HepG2 (cell line): ENCODE data around the gene CACNA2D1.

Experiments
- FOSL1 ChIP-seq: sonication (generic); formaldehyde crosslinking; IDR thresholded peaks from 2 replicates; pipeline ENCODE4 v1.9.0; 2021; ENCODE audit warnings: missing genetic modification reagents, borderline replicate concordance
- IKZF1 ChIP-seq: fragments of 450-650 bp; IDR thresholded peaks from 2 replicates; pipeline ENCODE4 v1.7.1; 2016
- POLR2A ChIP-seq, 2 experiments: IDR thresholded peaks; 2 replicates each; pipeline ENCODE4 v1.6.1; 2011; ENCODE audit warnings: low read depth in 2 of 2, low read length in 2 of 2, mild to moderate bottlenecking in 1 of 2, moderate library complexity in 1 of 2; ENCODE audit not compliant: insufficient read depth in 1 of 2
- ZNF274 ChIP-seq: sonication (generic); formaldehyde crosslinking; IDR thresholded peaks from 2 replicates; pipeline ENCODE4 v1.5.1; 2020; ENCODE audit warnings: mild to moderate bottlenecking, missing genetic modification reagents
- ZNF354B ChIP-seq: sonication (generic); formaldehyde crosslinking; IDR thresholded peaks from 2 replicates; pipeline ENCODE4 v1.8.0; 2022; ENCODE audit warnings: mild to moderate bottlenecking, missing genetic modification reagents
- ZSCAN29 ChIP-seq: sonication (generic); formaldehyde crosslinking; conservative IDR thresholded peaks from 2 replicates; pipeline ENCODE4 v1.4.0; 2020; ENCODE audit warnings: mild to moderate bottlenecking, missing genetic modification reagents
- TF ChIP-seq, protein P1 (sequence below): sonication (generic); formaldehyde crosslinking; IDR thresholded peaks from 2 replicates; pipeline ENCODE4 v1.5.0; 2020; ENCODE audit warnings: mild to moderate bottlenecking, missing genetic modification reagents, moderate library complexity
- TF ChIP-seq, protein P2 (sequence below): sonication (generic); formaldehyde crosslinking; IDR thresholded peaks from 2 replicates; pipeline ENCODE4 v1.4.0; 2020; ENCODE audit warnings: missing genetic modification reagents, borderline replicate concordance

DNA sequence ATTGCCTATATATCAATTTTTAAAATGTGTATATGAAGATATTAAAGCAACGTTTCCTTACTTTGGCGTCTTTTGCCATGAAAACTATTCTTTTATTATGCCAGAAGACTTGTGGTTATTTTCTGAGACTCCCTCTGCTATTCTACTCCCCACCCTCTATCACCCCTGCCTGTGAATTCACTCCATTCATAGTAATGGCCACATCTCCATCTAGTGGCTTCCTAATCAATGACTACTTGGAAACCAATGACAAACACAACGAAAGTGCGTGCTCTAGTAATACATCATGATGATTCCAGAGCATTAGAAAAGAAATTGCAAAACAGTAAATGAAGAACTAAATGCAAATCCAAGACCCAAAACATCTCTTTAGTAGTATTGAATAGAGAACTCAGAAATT, 487.1 kb downstream of the CACNA2D1 start:
- no peak for TF ChIP-seq ZNF274 (CRISPR knock-in tag)
- TF ChIP-seq POLR2A (IDR thresholded peaks at IDR 0.05; ENCODE audit: insufficient read depth in 1 of 2, low read depth in 2 of 2, low read length in 2 of 2): no peak
- TF ChIP-seq, protein P1, sequence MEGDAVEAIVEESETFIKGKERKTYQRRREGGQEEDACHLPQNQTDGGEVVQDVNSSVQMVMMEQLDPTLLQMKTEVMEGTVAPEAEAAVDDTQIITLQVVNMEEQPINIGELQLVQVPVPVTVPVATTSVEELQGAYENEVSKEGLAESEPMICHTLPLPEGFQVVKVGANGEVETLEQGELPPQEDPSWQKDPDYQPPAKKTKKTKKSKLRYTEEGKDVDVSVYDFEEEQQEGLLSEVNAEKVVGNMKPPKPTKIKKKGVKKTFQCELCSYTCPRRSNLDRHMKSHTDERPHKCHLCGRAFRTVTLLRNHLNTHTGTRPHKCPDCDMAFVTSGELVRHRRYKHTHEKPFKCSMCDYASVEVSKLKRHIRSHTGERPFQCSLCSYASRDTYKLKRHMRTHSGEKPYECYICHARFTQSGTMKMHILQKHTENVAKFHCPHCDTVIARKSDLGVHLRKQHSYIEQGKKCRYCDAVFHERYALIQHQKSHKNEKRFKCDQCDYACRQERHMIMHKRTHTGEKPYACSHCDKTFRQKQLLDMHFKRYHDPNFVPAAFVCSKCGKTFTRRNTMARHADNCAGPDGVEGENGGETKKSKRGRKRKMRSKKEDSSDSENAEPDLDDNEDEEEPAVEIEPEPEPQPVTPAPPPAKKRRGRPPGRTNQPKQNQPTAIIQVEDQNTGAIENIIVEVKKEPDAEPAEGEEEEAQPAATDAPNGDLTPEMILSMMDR (CRISPR knock-in tag): peak; percentile 74
- TF ChIP-seq ZNF354B (CRISPR knock-in tag): no peak
- no peak for TF ChIP-seq FOSL1
- no peak for TF ChIP-seq ZSCAN29 (CRISPR knock-in tag)
- TF ChIP-seq IKZF1: no peak
- TF ChIP-seq, protein P2, sequence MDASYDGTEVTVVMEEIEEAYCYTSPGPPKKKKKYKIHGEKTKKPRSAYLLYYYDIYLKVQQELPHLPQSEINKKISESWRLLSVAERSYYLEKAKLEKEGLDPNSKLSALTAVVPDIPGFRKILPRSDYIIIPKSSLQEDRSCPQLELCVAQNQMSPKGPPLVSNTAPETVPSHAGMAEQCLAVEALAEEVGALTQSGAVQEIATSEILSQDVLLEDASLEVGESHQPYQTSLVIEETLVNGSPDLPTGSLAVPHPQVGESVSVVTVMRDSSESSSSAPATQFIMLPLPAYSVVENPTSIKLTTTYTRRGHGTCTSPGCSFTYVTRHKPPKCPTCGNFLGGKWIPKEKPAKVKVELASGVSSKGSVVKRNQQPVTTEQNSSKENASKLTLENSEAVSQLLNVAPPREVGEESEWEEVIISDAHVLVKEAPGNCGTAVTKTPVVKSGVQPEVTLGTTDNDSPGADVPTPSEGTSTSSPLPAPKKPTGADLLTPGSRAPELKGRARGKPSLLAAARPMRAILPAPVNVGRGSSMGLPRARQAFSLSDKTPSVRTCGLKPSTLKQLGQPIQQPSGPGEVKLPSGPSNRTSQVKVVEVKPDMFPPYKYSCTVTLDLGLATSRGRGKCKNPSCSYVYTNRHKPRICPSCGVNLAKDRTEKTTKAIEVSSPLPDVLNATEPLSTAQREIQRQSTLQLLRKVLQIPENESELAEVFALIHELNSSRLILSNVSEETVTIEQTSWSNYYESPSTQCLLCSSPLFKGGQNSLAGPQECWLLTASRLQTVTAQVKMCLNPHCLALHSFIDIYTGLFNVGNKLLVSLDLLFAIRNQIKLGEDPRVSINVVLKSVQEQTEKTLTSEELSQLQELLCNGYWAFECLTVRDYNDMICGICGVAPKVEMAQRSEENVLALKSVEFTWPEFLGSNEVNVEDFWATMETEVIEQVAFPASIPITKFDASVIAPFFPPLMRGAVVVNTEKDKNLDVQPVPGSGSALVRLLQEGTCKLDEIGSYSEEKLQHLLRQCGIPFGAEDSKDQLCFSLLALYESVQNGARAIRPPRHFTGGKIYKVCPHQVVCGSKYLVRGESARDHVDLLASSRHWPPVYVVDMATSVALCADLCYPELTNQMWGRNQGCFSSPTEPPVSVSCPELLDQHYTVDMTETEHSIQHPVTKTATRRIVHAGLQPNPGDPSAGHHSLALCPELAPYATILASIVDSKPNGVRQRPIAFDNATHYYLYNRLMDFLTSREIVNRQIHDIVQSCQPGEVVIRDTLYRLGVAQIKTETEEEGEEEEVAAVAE (CRISPR knock-in tag): no peak
